ENCODE results near the gene TRIM71.

Gene TRIM71

DNA sequence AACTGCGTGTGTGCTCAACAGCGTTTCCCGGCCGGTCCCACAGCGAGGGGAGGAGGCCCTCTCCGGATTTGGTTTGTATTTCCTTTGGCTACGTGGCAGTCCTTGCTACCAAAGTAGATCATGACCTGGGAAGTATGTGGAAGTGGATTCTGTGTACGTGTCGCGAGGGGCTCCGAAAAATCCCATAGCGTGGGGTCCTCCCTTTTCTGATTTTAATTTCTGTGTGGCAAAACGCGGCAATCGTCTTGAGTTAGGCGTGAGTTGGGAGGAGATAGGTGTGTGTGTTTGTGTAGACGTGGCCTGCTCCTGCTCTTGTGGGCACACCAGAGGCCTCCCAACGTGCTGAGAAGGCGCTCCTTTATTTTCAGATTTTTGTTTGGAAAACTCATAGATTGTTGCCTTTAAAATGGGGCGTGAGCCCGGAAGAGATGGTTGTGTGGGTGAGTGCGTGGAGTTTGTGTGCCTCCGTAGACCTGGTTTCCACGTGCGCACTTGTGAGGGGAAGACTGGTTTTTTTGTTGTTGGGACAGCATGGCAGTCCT, 1.2 kb downstream of the TRIM71 start:
- Histone ChIP-seq H3K27me3 (ENCODE audit: insufficient read depth, low read depth, severe bottlenecking) (no peaks in the 10 kb centered on the region), H3K36me3 (no peaks in the 10 kb centered on the region), H3K27ac (no peak overlapping the region), H3K9me3 (ENCODE audit: severe bottlenecking) (peaks cover 8% of the 10 kb centered on the region), H3K4me3 (ENCODE audit: low read depth, low read length) (no peak overlapping the region)
- no peak for DNase-seq
- TF ChIP-seq, protein P1, sequence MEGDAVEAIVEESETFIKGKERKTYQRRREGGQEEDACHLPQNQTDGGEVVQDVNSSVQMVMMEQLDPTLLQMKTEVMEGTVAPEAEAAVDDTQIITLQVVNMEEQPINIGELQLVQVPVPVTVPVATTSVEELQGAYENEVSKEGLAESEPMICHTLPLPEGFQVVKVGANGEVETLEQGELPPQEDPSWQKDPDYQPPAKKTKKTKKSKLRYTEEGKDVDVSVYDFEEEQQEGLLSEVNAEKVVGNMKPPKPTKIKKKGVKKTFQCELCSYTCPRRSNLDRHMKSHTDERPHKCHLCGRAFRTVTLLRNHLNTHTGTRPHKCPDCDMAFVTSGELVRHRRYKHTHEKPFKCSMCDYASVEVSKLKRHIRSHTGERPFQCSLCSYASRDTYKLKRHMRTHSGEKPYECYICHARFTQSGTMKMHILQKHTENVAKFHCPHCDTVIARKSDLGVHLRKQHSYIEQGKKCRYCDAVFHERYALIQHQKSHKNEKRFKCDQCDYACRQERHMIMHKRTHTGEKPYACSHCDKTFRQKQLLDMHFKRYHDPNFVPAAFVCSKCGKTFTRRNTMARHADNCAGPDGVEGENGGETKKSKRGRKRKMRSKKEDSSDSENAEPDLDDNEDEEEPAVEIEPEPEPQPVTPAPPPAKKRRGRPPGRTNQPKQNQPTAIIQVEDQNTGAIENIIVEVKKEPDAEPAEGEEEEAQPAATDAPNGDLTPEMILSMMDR (IDR thresholded peaks at IDR 0.05; ENCODE audit: low read depth, low read length) = no peak

DNA sequence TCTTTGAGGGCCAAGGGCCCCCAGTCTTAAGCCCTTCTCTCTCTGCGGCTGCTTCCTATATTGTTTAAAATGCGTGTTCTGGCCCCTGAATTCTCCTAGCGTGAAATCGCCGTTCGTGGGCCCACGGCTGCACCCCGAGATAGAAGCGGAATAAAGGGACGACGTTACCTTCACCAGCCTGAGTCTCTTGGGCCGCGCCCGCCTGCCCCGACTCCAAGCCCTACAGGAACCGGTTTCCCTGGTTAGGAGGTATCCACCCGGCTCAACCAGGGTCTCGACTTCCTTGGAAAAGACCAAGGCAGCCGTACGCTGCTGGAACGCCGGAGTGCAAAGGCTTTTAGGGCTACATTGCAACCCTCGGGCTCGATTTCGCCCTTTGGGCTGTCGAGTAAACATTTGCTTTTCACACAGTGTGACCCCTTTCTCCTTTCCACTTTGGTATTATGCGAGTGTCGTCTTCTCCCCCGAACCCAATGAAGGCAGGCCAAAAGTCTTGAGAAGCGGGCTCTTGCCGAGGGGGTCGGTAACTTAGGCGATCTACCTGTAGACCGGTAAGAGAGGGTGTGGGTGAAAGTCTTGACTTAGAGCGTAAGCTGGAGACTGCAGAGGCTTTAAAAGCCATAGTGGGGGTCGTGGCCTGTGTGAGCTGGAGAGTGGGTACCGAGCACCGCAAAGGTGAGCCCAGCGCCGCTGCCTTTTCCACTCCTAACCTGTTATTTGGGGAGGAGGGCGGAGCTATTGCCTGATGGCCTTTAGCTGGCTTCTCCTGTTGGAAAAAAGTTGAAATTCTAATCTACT, 2.0 kb downstream of the TRIM71 start:
- Histone ChIP-seq H3K4me3 (ENCODE audit: low read depth, low read length) (no peak overlapping the region), H3K9me3 (ENCODE audit: severe bottlenecking) (peaks cover 8% of the 10 kb centered on the region), H3K36me3 (no peaks in the 10 kb centered on the region), H3K27ac (no peak overlapping the region), H3K27me3 (ENCODE audit: insufficient read depth, low read depth, severe bottlenecking) (no peaks in the 10 kb centered on the region)
- no peak for DNase-seq
- TF ChIP-seq, protein P1 (IDR thresholded peaks at IDR 0.05; ENCODE audit: low read depth, low read length) = no peak

DNA sequence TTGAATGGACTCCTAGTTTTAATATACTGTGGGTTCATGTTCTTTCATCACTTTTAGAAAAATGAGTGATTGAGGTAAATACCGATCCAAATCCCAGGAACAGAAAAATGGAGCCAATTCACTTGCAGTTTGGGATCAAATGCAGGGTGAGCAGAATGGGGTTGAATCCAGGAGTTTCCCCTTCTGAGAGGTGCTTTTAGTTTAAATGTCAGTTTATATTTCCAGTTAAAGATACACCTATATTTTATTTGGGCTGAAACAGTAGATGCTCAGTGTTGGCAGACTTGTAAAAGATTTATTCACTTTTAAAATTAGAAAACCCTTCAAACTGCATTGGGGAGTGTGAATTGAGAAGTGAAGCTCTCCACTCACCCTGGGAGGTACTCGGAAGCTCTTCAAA, 2.6 kb downstream of the TRIM71 start:
- Histone ChIP-seq H3K27me3 (ENCODE audit: insufficient read depth, low read depth, severe bottlenecking) (no peaks in the 10 kb centered on the region), H3K27ac (no peak overlapping the region), H3K4me3 (ENCODE audit: low read depth, low read length) (no peak overlapping the region), H3K36me3 (no peaks in the 10 kb centered on the region), H3K9me3 (ENCODE audit: severe bottlenecking) (peaks cover 8% of the 10 kb centered on the region)
- DNase-seq = no peak
- TF ChIP-seq, protein P1 (IDR thresholded peaks at IDR 0.05; ENCODE audit: low read depth, low read length) = no peak

DNA sequence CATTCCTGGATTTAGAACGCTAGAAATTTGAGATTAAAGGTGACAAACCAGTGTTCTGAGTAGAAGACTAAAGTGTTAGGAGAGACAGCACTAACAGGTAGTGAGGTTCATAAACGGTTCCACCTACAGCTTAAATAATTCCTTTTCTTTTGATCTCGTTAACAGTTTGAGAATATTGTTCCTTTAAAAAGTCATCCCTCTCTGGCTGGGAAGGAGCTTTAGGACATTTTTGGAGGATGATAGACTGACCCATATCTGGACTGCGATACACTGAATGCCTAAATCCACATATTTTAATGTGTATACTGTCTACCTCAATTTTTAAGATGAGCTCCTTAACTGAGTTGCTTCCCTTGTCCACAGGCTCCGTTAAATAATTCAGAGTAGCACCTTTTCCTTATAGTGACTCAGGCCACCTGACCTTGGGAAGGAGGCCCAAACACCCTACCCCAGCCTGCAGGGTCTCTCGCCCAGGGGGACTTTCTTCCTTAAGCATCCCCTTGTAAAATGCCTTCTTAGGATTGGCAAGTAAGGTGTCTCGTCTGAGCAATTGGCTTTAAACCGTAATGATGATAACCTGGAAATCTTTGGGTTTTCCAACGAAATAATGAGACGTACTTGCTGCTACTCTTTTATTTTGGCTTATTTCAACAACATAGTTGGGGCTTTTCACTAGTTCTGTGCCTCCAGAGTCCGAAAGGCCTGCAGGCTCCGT, 3.3 kb downstream of the TRIM71 start:
- Histone ChIP-seq H3K27ac (no peak overlapping the region), H3K9me3 (ENCODE audit: severe bottlenecking) (peaks cover 8% of the 10 kb centered on the region), H3K36me3 (no peaks in the 10 kb centered on the region), H3K27me3 (ENCODE audit: insufficient read depth, low read depth, severe bottlenecking) (no peaks in the 10 kb centered on the region), H3K4me3 (ENCODE audit: low read depth, low read length) (no peak overlapping the region)
- DNase-seq = no peak
- TF ChIP-seq, protein P1 (IDR thresholded peaks at IDR 0.05; ENCODE audit: low read depth, low read length) = no peak

DNA sequence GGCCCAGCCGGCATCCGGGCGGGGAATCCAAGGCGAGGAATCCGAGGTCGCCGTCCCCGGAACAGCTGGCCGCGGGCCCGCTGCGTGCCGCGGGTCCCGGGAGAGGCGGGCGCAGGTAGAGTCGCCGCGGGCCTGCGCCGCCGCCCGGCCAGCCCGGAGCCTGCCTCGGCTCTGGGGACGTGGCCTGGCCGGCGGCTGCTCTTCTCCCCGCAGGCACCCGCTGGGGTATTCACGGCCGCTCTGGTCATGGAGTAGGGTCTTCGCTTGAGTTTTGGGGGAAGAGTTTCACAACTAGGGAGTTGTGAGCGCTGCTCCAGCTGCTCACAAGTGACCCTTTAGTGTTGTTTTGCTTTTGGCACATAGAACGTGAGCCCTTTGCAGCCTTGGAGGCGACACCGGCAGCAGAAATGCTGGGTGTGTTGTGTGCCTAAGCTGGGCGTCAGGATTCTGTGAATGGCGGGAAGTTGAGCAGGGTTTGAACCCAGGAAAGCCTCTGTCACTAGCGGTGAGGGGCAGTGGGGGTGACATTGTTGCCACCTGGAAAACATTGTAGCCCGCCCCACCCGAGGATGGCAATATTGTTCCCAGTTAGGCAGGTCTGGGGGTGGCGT, 4.0 kb downstream of the TRIM71 start:
- TF ChIP-seq, protein P1 (IDR thresholded peaks at IDR 0.05; ENCODE audit: low read depth, low read length) = no peak

More for the DNA sequence above, 4.0 kb downstream of the TRIM71 start:
- H3K9me3 ChIP-seq (ENCODE audit: severe bottlenecking) = peaks cover 8% of the 10 kb centered on the region
- no peaks in the 10 kb centered on the region for H3K36me3 ChIP-seq
- H3K4me3 ChIP-seq (ENCODE audit: low read depth, low read length) = no peak overlapping the region
- no peak for DNase-seq
- no peaks in the 10 kb centered on the region for H3K27me3 ChIP-seq (ENCODE audit: insufficient read depth, low read depth, severe bottlenecking)
- no peak overlapping the region for H3K27ac ChIP-seq

Data from WERI-Rb-1 (cell line).